Measurements from ENCODE around the gene CYP4B1.

- TF ChIP-seq, protein P1, sequence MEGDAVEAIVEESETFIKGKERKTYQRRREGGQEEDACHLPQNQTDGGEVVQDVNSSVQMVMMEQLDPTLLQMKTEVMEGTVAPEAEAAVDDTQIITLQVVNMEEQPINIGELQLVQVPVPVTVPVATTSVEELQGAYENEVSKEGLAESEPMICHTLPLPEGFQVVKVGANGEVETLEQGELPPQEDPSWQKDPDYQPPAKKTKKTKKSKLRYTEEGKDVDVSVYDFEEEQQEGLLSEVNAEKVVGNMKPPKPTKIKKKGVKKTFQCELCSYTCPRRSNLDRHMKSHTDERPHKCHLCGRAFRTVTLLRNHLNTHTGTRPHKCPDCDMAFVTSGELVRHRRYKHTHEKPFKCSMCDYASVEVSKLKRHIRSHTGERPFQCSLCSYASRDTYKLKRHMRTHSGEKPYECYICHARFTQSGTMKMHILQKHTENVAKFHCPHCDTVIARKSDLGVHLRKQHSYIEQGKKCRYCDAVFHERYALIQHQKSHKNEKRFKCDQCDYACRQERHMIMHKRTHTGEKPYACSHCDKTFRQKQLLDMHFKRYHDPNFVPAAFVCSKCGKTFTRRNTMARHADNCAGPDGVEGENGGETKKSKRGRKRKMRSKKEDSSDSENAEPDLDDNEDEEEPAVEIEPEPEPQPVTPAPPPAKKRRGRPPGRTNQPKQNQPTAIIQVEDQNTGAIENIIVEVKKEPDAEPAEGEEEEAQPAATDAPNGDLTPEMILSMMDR (IDR thresholded peaks at IDR 0.05), result no peak
- TF ChIP-seq POLR2A (IDR thresholded peaks at IDR 0.05), result no peak
Measured at GRCh38 chr1:46784666-46785065, 14.2 kb upstream of the CYP4B1 start.
